ENCODE measurements around the gene CAD.

CAD gene

GRCh38 chr2:27275211-27276150 lies 58.3 kb downstream of the CAD start, which contains the start of gene DNAJC5G:
TSS of gene DNAJC5G (plus strand) at chr2:27275433. CDS start at chr2:27276729, 1,296 bp downstream.
- DNase-seq, result no peak

- DNase-seq, result no peak
Observed at GRCh38 chr2:27278010-27278409, 60.8 kb downstream of the CAD start.

GRCh38 chr2:27280826-27281225 lies 63.7 kb downstream of the CAD start:
- DNase-seq, result no peak

- DNase-seq, result no peak
Observed at GRCh38 chr2:27281442-27281841, 64.3 kb downstream of the CAD start.

GRCh38 chr2:27281855-27282559 lies 64.8 kb downstream of the CAD start, which contains the start of gene TRIM54:
TSS of gene TRIM54 (plus strand) at chr2:27282429. CDS start at chr2:27282732, 303 bp downstream.
- DNase-seq, result no peak

GRCh38 chr2:27282892-27283291 lies 65.7 kb downstream of the CAD start:
- no peak for DNase-seq

- peak in 8 of 58 donors; percentile 9 to 69 (median 24) for DNase-seq
Observed at GRCh38 chr2:27284996-27285395, 67.8 kb downstream of the CAD start.

GRCh38 chr2:27285481-27285880 lies 68.3 kb downstream of the CAD start:
- no peak for DNase-seq

GRCh38 chr2:27288610-27289009 lies 71.4 kb downstream of the CAD start:
- DNase-seq, result no peak

- no peak for DNase-seq
Observed at GRCh38 chr2:27290549-27290948, 73.4 kb downstream of the CAD start.

GRCh38 chr2:27291865-27292264 lies 74.7 kb downstream of the CAD start:
- DNase-seq, result no peak
